Cardiac ventricle fibroblast (primary cell): ENCODE results near the gene CENPC. TPM values are rescaled to one million over a fixed set of nuclear protein-coding genes. Genes with fewer than 3 reads are reported as not detected.

Experiments used
- total RNA-seq: library from RNA; depleted of rRNA; stranded (reverse); fragments of >200 nt; gene quantifications from 2 replicates; pipeline ENCODE4 v1.2.3, GENCODE V29; 2015

CENPC gene
- total RNA-seq: 6.9 and 7.7 TPM in 2 replicates

GRCh38 chr4:67545199-67546003 lies at the start of gene CENPC:
Gene CENPC, minus strand, starts transcription at chr4:67545503. Its CDS starts 148 bp downstream, at chr4:67545355.

DNA sequence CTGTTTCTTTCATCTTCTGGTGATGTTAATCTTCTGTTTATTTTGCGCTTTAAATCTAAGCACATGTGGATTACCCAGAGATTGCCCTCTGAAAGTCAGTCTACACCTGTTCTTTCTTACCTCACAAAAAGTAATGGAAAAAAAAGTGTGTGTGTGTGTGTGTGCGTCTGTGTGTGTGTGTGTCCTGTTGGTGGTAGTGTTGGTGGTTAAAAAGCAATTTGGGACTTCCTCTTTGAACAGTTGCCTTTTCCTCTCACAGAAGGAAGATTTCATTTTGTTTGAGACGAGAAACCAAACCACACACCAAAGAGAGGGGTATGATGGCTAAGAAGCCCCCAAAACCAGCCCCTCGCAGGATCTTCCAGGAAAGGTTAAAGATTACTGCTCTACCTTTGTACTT lies 13.2 kb upstream of the CENPC start, which contains the start of gene STAP1:
Gene STAP1 (plus strand): TSS at position 235 of the 400 bp plus-strand sequence. CDS start 83 bp downstream, at position 318.

Other genes starting within 250 kb of the CENPC start
- gene STAP1, start 13.2 kb upstream of the CENPC start, total RNA-seq: not detected in 2 replicates
- gene UBA6, start 155.7 kb upstream of the CENPC start, total RNA-seq: 23.2 and 37.0 TPM in 2 replicates
- not detected in 2 replicates for gene GNRHR, start 208.9 kb upstream of the CENPC start, total RNA-seq